ENCODE results near the gene TIPARP.
"Not testable (repeated sequence)": the region's sequence is repeated elsewhere in the genome, so short reads cannot be mapped to it uniquely, and the experiment has no call there.

The TIPARP gene

DNA sequence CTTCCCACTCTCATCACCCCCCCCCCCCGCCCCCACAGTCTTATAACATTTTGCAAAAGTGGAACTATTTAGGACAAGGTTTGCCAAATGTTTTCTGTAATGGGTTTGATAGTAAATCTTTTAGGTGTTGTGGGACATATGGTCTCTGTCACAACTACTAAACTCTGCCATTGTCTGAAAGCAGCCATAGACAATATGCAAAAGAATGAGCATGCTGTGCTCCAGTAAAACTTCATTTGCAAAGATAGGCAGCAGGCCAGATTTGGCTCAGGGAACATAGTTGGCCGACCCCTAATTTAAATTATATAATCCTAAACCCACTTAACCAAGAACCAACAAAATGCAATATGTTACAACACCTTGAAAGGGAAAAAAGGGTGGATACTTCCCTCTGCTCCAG is 46.4 kb downstream of the TIPARP start:
- DNase-seq = no peak

DNA sequence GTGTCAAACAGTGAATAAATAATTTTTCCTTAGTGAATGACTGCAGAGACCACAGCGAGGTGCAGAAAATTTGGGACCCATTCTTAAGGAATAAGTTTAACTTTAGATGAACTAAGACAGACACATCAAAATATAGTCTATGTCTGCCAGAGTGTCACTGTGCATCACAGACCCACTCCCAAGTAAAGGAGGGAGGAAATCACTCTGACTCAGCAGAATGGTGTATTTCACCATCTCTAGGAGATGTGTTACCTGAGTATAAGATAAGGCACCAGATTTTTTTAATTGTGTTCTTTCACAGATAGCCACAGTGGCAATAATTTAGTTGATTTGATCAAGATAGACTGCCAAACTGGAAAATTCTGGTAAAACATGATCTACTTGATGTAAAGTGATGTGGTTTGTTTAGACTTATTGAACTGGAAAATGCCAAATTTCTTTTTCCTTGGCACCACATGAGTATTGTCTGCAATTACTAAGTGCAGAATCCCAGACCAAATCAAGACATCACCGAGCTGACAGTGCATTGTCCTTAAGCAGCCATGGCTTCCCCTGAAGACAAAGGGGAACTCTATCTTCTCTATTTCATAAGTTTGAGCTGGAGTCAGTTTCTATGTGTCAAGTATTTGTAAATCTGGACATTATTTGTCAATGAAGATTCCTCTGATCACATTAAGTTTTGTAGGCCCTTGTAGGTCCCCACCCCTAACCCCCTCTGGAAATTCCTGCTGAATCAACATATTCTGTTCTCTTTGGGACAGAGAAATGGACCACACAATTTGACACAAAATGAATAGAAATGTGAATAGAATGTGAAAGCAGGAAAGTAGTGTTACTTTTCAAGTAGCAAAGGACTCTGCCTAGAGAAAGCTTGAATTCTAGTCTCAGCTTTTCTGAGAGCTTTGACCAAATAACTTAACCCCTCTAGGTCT is 47.6 kb downstream of the TIPARP start:
- no peak for DNase-seq

DNA sequence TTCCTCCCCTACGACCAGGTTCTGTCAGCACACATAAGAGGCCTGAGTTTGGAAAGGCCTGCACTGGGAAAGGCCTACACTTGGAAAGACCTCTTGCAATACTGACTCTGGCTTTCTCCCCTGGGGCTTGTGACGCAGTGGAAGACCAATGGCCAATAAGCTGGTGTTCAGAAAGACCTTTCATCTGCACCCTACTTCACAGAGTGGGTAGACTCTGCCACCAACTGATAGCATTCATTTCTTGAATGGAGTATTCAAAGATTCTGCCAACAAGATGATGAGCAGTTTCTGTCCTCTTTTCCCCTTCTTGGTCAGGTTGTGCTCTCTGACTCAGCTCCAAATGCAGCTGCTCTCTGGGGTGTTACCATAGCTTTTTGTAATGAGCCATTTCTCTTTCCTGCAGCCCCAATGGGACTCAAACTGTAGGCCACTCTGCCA is 48.8 kb downstream of the TIPARP start:
- no peak for DNase-seq

DNA sequence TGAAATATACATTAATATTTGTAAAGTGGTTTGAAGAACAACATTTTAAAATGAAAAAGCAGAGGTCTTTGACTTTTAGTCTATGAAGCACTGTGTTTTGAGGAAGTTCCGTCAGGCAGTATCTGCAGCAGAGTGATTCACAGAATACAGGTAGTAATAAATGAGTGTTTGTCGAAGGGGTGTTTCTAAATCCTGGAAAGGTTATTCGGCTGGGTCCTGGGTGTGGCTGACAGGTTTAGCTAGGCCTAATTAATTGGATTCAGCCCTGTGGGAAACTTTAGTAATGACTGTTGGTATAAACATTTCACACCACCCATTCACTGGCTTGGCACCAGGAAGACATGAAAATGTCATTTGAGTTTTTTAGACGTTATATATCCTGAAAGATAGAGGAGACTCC is 51.3 kb downstream of the TIPARP start:
- no peak for DNase-seq

DNA sequence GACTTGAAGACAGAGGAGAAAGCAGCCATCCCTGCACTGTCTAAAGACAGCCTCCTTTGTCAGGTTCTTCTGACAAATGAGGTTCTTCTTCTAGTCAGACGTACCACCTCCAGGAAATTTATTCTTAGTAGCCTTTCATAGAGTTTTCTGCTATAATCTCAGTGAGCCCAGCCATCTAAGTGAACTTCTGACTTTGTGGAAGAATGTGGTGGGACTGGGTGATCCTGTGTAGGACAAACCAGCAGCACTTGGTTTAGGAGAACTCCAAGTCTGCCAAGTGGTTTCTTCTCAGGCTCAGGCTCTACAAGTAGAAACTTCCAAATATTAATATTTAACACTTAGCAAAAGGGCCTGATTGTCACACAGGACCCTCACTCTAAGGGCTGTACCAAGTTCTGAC is 52.1 kb downstream of the TIPARP start:
- DNase-seq = no peak

DNA sequence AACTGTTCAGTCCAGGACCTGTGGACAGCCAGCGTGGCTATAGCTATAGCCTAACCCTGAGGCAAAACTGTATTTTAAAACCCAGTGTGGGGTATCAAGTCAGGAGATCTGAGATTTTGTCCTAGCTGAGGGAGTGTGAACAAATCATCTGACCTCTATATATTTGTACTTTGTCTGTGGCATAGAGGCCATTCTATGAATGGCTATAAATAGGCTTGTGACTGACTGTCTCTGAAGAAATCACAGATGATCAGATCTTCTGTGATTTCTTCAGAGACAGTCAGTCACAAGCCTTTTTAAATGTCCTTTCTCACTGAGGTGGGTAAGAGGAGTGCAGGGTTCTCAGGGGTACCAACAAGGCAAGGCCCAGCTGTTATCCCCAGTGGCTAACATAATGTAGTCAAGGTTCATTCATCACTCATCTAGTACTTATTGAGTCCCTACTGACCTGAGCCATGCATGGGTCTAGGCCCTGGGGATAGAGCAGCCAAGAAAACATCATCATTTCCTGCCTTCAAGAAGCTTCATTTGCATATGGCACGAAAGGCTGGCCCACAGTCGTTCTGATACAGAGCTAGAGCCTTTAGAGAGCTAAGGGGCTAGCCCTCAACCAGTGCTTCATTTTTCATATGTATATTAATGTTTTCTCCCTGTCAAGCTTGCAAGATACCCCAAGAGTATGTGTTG is 53.3 kb downstream of the TIPARP start:
- DNase-seq = no peak

DNA sequence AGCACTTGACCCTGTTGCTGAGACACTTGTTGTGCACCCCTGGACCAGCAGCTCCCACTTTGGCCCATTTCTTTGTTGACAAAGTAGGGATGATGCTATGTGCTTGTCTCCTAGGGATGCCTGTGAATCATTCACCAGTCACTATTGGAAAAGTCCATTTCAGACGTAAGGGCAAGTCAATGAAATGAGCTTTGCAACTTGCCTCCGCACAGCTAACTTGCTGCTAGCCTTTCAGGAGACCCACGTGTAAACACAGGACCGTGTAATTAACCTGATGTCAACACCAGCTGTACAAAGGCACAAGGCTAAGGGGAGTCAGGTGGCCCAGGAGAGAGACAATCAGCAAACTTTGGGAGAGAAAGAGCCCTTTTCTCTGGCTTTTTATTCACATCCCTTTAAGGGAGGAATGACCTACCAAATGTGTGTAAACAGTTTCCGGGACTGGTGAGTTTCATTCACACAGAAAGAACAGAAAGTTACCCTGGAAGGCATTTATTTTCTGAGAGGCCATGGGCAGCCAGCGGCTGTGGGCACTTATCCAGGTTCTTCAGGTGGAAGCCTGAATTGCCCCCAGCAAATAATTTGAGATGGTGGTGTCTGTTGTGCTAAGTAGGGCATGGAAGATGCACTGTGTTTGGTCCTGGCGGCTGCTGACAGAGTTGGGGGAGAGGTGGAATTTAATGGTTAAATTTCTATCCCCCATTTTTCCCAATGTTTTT is 54.0 kb downstream of the TIPARP start:
- DNase-seq = no peak

DNA sequence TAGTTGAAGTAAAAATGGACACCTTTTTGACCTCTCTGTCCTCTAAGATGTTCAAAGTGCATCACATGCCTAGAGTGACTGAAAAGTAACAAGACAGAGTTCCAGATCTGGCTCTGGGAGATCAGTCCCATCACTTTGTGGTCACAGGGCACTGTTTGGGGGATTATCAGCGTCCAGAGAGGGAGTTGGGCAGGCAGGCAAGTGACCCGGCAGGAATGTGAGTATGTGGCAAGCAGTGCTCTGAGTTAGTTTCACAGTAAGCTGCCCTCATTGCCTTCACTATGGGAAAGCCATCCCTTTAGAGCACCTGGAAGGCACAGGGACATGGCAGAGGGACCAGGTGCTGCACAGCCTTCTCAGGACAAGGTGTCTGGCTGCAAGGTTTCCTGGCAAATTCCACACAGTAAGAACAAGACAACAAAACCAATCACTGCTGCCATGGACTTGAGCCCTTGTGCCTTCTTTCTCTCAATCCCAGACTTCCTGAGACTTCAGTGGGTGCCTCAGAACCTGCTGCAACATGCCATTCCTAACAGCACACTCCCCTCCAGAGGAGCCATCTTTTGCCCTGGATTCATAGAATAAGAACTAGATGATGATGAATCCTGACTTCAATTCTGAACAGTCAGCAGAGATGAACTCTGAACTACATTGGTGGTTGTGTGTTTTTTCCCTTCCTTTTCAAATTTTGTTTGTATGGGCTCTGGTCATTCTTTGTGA is 55.2 kb downstream of the TIPARP start:
- DNase-seq = no peak

DNA sequence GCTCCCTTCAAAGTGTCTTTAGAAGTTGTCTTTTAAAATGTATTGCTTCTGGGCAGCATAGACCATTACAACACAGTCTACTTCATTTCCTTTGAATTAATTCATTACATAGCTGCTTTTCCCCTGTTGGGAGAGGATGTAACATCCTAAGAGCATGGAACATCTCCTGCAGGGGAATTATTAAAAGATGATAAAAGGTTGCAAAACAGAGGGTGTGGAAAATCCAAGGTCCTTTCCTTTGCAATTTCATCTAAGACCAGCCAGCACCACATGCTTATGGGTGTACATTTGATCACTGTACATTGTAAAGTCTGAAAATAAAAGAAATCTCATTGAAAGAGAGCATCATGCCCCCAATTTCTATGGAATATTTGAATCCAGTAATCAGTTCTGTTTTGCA is 57.4 kb downstream of the TIPARP start:
- no peak for DNase-seq

DNA sequence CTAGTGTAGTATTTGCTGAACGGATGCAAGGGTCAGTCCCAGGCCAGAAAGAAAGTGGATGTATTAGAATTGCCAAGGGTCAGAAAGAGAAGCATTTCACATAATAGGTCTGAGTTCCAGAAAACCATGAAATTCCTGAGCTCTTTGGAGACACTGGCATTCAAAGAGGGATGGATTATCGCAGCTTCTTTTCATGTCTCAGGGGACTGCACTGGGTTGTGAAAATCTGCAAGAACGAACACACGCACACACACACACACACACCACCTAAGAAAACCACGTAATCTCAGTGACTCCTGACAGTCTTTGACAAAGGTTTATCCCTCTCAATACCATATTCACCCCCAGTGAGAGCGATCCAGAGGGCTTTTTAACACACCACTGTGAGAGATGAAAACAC is 57.9 kb downstream of the TIPARP start:
- no peak for DNase-seq

DNA sequence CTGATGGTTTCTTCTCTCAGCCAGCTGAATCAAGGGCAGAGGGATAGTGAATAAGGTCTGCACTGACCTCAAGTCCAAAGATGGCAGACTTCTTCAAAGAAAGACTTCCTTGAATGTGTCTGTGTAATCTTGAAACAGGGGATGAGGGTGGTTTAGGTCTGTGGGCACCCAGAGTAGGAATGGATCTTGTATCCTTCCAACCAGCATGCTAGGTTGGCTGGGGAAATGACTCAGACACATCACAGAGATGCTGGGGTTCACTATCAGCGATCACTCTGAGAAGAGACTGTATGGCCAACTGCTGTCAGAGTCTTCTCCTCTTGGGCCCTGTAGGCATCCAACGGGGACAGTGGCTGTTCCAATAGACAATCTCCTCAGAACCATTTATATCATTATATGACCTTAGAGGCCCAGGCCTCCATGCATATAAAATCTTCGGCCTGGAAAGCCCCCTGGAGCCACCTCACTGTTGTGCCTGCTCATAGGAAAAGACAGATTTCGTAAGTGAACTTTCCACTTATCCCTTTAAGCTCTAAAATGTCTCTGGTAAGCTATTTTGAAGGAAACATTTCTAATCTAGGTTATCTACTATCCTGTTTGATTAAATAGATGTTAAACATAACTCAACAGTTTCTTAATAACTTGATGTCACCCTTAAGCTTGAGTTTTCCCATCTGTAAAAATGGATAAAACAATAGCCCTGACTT is 58.5 kb downstream of the TIPARP start:
- DNase-seq = no peak

DNA sequence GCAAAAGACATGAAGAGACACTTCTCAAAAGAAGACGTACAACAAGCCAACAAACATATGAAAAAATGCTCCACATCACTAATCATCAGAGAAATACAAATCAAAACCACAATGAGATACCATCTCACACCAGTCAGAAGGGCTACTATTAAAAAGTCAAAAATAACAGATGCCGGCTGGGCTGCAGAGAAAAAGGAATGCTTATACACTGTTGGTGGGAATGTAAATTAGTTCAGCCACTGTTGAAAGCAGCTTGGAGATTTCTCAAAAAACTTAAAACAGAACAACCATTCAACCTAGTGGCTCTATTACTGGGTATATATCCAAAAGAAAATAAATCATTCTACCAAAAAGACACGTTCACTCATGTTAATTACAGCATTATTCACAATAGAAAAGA is 60.3 kb downstream of the TIPARP start:
- DNase-seq = not testable (repeated sequence)

DNA sequence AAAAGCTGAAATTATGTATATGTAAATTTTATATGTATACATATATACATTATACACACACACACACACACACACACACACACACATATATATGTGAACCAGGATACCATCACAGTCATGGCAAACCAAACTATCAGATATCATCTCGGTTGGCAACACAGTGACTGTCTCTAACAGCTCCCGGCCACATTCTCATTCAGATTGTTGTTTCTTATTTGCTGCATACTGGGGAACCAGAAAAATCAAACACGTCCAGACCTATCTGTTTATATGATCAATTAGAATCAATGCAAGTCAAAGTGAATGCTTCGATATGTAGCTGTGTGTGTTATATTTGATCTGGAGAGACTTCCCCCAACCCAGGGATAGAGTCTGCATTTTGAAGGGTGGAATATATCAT is 61.1 kb downstream of the TIPARP start:
- no peak for DNase-seq

DNA sequence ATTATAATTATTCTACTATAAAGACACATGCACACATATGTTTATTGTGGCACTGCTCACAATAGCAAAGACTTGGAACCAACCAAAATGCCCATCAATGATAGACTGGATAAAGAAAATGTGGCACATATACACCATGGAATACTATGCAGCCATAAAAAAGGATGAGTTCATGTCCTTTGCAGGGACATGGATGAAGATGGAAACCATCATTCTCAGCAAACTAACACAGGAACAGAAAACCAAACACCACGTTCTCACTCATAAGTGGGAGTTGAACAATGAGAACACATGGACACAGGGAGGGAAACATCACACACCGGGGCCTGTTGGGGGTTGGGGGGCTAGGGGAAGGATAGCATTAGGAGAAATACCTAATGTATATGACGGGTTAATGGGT is 62.7 kb downstream of the TIPARP start:
- DNase-seq = not testable (repeated sequence)

DNA sequence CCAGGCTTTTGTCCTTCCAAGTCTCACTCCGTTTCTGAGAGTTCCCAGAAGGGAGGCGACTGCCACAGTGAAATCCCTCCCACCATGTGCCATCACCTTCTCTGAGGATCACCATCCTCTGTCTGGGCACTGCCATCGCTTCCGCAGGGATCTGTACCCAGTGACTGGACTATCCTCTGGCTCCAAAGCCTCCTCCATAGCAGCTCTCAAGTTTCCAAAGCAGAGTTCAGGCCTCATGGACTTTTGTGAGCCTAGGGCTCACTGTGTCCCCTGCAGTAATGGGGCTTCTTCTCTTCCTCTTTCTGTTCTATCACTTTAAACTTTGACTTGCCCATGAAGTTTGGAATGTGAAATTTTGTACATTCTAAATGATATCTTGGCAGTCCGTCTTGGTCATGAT is 63.9 kb downstream of the TIPARP start:
- DNase-seq = no peak

DNA sequence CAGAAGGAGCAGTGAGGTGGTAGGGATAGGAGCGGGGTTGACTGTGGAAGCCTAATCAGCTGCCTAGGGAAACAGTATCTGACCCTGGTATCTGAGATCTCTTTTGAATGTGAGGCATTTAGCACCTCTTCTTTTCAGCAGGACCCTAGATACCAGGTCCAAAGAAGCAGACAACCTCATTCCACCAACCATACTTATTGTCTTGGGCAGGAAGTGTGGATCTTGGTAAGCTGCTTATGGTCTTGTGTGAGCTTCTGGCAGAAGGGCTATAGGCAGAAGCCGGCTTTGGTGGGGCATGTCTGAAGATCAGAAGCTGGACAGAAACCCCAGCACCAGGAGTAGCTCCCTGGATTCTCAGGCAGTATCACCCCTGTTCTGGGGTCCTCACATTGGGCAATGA is 65.6 kb downstream of the TIPARP start:
- DNase-seq = no peak

DNA sequence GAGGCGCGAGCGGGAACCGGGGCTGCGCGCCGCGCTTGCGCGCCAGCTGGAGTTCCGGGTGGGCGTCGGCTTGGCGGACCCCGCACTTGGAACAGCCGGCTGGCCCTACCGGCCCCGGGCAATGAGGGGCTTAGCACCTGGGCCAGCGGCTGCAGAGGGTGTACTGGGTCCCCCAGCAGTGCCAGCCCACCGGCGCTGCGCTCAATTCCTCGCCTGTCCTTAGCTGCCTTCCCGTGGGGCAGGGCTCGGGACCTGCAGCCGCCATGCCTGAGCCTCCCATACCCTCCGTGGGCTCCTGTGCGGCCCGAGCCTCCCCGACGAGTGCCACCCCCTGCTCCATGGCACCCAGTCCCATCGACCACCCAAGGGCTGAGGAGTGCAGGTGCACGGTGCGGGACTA is 66.2 kb downstream of the TIPARP start:
- DNase-seq = not testable (repeated sequence)

DNA sequence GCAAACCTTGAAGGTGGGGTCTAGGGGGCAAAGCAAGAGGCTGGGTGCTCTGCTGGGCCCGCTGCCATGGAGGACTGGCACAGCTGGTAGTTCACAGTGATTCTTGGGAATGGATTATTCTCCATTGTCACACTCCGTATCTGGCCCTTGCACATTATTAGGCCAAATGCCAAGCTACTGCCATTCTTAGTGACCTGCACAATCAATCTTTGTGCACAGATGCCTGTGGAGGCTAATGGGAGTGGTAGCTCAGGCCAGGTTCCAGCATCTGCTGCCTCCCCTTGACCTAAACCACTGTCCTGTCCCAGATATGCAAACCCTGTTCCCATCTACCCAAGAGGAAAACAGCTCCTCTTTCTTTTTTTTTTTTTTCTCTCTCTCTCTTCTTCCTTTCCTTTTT is 67.5 kb downstream of the TIPARP start:
- no peak for DNase-seq

DNA sequence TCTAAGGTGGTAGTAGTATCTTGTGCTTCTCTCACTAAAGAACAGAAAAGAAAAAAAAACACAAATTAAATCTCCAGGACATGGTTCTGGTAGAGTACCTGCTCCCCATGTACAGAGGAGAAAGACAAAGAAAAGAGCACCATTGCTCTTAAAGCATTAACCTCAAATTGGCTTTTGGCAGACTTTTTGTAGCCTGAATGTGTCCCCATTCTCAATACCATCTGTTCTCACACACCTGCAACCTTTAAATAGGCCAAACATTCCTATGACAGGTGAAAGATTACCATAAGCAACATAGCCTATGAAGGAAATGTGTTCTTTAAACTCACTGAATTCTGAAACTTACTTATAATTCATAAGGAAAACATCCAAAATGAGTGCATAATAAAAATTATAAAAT is 68.0 kb downstream of the TIPARP start:
- no peak for DNase-seq

DNA sequence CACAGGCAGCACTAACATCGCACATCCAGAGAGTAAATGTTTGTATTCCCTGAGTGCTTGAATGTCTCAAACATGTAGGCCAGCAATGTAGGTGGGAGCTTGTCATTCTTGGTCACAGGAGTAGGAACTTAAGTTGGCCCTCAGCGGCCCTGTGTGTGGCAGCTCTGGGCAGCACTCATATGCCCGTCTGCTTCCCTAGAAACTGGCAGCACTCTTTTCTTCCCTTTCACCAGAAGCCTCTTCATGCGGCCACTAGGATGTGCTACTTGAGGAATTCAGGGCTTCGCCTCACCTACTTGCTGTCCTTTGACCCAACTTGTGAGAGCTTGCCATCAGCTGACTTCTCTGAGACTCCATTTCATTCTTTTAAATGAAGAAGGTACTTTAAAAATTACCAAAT is 69.5 kb downstream of the TIPARP start:
- no peak for DNase-seq

DNA sequence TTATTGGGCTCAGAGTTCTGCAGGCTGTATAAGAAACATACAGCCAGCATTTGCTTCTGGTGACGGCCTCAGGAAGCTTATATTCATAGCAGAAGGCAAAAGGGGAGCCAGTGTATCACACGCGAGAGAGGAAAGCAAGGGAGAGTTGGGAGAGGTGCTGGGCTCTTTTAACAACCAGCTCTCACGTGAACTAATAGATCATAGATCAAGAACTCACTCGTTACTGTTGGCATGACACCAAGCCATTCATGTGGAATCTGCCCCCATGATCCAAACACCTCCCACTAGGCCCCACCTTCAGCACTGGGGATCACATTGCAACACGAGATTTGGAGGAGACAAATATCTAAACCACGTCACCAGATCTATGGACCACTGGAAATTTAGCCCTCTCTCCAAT is 70.2 kb downstream of the TIPARP start:
- no peak for DNase-seq

DNA sequence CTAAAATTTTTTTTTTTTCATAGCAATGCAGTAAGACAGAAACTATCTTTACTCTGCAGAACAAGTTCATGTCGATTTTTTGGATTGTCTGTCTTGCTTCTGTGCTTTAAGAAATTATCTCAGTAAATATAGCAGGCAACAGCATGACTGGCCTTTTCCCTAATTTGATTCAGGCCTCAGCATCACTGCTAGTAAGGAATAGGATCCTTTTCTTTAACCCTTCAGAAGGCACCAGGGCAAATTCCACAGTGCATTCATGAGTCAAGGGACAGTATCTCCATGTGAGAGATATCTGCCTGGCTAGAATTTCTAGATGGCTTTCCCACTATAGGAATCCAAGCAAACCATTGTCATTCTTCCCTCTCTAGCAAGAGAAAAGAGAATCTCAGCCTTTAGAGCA is 71.4 kb downstream of the TIPARP start:
- no peak for DNase-seq

All from SIG-M5 (cell line).